Nephron progenitor cell (in vitro differentiated cells): ENCODE measurements around the gene ADARB2.

Source experiments
- DNase-seq: peaks from one replicate; pipeline ENCODE4 v3.0.0; 2021
- H3K27ac Mint-ChIP-seq: 2 replicates; pipeline ENCODE4 v1.8.0; 2021; ENCODE audit warnings: mild to moderate bottlenecking, moderate library complexity, mixed read lengths
- H3K27me3 Mint-ChIP-seq: 2 replicates; pipeline ENCODE4 v1.8.0; 2021; ENCODE audit warnings: mild to moderate bottlenecking, low read depth, mixed read lengths; ENCODE audit not compliant: poor library complexity
- H3K36me3 Mint-ChIP-seq: 2 replicates; pipeline ENCODE4 v1.8.0; 2021; ENCODE audit warnings: low read depth, mixed read lengths
- H3K4me1 Mint-ChIP-seq: 2 replicates; pipeline ENCODE4 v1.8.0; 2021; ENCODE audit warnings: mixed read lengths
- H3K4me3 Mint-ChIP-seq: 2 replicates; pipeline ENCODE4 v1.8.0; 2021; ENCODE audit warnings: mild to moderate bottlenecking, moderate library complexity, mixed read lengths
- H3K9me3 Mint-ChIP-seq: 2 replicates; pipeline ENCODE4 v1.8.0; 2021; ENCODE audit warnings: mild to moderate bottlenecking, moderate library complexity, mixed read lengths
- TF ChIP-seq, protein P1 (sequence below): fragments of 200-600 bp; sonication (generic); IDR thresholded peaks from 2 replicates; pipeline ENCODE4 v1.5.0; 2021; ENCODE audit warnings: antibody characterized with exemption

Gene ADARB2

DNA sequence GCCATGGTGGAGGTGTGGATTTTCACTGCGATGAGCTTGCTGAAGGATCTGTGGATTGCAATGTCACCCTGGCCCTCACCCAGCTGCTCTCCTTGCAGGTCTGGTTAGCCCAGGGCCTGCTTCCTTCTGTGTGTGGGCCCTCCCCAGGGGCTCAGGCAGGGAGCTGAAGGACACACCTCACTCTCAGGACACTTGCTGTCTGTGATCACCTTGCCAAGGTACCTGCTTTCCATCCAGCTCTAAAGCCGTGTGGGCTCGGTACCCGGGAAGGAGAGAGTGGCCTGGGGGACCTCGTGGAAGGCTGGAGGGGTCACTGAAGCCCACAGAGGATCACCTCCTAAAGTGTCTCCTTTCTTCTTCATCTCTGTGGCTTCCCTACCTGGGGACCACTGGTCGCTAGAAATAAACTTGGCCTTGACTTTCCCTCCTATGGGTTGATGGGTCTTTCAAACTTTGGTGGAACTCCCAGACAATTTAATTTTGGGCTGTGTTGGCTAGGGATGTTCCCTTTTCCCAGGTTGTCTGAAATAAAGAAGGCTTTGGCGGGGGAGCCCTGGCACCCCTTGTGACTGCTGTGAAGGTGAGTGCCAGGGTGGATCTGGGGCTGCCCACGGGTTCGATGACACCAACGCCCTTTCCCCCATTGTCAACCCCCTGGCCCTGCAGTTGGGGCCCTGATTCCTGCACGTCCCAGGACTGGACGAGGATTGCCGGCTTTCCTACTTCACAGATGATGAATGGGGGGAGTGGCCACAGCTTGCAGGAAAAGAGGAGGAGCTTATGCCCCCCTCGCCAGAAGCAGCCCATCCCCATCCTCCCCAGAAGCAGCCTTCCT, 331.0 kb downstream of the ADARB2 start:
- H3K4me1 Mint-ChIP-seq: peaks cover 6% of the 10 kb centered on the region
- H3K4me3 Mint-ChIP-seq: no peak overlapping the region
- DNase-seq: no peak
- no peak overlapping the region for H3K27ac Mint-ChIP-seq
- peaks cover 11% of the 10 kb centered on the region for H3K27me3 Mint-ChIP-seq
- TF ChIP-seq, protein P1, sequence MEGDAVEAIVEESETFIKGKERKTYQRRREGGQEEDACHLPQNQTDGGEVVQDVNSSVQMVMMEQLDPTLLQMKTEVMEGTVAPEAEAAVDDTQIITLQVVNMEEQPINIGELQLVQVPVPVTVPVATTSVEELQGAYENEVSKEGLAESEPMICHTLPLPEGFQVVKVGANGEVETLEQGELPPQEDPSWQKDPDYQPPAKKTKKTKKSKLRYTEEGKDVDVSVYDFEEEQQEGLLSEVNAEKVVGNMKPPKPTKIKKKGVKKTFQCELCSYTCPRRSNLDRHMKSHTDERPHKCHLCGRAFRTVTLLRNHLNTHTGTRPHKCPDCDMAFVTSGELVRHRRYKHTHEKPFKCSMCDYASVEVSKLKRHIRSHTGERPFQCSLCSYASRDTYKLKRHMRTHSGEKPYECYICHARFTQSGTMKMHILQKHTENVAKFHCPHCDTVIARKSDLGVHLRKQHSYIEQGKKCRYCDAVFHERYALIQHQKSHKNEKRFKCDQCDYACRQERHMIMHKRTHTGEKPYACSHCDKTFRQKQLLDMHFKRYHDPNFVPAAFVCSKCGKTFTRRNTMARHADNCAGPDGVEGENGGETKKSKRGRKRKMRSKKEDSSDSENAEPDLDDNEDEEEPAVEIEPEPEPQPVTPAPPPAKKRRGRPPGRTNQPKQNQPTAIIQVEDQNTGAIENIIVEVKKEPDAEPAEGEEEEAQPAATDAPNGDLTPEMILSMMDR: no peak
- no peaks in the 10 kb centered on the region for H3K9me3 Mint-ChIP-seq
- no peaks in the 10 kb centered on the region for H3K36me3 Mint-ChIP-seq

DNA sequence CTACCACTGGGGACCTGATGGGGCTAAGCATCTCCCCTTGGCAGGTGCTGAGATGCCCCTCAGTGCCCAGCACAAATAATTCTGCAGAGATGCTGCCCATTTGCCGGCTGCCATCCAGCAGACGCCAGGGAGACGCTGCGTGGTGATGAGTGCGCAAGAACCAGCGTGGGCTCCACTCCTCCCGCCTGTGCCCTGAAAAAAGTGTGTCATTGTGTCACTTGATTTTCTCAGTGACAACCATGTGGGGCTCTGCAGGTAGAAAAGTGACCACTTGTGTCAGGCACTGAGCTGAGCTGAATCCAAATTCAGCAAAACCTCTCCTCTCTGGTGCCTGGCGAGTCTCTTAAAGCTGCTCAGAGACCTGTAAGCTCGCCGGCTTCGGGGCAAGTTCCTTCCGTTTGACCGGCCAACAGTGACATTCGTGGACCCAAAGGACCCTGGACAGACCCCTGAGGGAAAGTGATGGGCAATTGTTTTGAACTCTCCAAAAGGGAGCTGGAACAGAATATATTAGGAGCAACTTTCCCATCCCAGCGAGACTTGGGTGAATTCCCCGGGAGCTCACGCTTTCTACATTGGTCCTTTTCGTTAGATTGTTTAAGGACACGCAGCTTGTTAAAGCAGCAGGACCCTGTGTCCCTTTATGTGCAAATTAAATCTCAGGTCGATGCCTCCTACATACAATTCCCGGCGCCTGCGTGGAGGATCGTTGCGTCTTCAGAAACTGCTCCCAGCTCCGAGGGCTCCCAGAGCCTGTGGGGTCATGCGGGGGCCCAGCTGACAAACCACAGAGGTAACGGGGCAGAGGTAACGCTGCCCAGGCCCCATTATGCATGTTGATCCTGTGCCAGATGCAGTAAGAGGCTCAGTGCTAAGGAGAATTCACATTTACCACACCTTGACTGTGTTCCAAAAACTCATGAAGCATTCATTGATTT, 332.7 kb downstream of the ADARB2 start:
- H3K36me3 Mint-ChIP-seq: no peaks in the 10 kb centered on the region
- H3K27ac Mint-ChIP-seq: no peak overlapping the region
- H3K4me3 Mint-ChIP-seq: no peak overlapping the region
- H3K27me3 Mint-ChIP-seq: peaks cover 11% of the 10 kb centered on the region
- TF ChIP-seq, protein P1: no peak
- peaks cover 20% of the 10 kb centered on the region for H3K4me1 Mint-ChIP-seq
- H3K9me3 Mint-ChIP-seq: no peaks in the 10 kb centered on the region
- DNase-seq: no peak

DNA sequence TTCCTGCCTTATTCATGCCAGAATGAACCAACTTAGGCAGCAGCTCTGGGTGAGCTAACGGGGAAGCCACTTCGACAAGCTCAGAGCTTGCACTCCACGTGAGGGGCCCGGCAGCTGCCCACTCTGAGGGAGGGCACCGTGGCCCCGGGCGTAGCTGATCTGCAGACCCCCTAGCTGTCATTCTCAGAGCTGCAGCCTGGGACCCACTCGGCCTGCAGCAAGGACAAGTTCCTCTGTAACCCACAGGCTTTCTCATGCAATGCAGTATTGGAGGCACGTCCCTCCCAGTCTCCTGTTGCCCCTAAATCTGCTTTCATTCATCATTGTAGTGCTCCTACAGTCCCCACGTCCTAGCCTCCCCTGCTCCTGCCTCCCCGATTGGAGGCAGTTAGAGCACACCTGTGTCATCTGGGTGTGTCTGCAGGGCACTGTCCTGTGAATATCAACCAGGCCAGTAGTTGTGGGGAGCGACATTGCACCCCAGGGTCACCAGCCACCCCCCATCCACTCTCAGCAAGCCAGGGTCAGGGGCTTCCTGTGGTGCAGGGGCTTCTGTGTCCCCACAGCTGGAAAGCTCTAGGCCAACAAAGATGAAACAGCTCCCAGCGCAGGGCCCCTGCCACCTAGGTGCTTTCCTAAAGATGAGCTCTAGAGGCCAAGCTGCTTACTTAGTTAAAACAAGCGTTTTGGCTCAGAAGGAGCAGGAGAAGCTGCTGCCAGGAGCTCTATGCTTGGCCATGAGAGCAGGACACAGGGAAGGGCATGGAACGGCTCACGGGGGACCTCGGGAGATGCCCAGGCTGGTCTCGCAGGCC, 333.6 kb downstream of the ADARB2 start:
- H3K4me1 Mint-ChIP-seq: peaks cover 25% of the 10 kb centered on the region
- H3K27me3 Mint-ChIP-seq: peaks cover 12% of the 10 kb centered on the region
- no peak overlapping the region for H3K27ac Mint-ChIP-seq
- no peak for DNase-seq
- no peaks in the 10 kb centered on the region for H3K9me3 Mint-ChIP-seq
- TF ChIP-seq, protein P1: peak; percentile 35
- H3K4me3 Mint-ChIP-seq: no peak overlapping the region
- H3K36me3 Mint-ChIP-seq: no peaks in the 10 kb centered on the region

DNA sequence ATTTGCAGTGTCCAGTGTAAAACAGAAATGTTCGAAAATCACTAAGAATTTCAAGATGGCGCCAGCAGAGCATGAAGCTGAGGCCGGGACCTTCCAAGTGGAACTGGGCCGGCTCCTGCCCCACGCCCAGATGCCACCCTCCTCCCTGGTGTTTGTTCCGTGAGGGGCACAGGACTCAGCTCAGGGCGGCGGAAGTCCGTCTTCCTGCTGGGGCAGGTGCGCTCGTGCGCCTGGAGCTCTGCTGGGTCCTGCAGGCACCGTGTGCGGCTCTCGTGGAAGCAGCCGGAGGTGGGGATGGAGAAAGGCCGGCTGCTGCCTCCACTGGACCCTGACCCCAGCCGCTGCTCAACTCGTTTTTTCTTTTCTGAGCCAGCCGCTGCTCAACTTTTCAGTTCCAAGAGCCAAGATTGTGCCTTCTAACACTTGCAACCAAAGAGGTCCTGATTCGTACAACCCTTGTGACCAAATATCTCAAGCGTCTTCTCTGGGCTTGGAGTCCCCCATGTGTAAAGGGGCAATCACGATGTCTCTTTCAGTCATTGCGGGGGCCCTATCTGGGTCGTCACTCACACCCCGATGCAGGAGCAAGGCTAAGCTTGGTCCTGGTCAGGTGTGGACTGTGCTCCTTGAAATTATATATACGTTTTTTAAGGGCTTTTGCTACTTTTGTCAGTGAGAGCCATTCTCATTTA, 334.4 kb downstream of the ADARB2 start:
- TF ChIP-seq, protein P1: no peak
- Mint-ChIP-seq H3K27me3 (peaks cover 17% of the 10 kb centered on the region), H3K4me1 (peaks cover 25% of the 10 kb centered on the region)

DNA sequence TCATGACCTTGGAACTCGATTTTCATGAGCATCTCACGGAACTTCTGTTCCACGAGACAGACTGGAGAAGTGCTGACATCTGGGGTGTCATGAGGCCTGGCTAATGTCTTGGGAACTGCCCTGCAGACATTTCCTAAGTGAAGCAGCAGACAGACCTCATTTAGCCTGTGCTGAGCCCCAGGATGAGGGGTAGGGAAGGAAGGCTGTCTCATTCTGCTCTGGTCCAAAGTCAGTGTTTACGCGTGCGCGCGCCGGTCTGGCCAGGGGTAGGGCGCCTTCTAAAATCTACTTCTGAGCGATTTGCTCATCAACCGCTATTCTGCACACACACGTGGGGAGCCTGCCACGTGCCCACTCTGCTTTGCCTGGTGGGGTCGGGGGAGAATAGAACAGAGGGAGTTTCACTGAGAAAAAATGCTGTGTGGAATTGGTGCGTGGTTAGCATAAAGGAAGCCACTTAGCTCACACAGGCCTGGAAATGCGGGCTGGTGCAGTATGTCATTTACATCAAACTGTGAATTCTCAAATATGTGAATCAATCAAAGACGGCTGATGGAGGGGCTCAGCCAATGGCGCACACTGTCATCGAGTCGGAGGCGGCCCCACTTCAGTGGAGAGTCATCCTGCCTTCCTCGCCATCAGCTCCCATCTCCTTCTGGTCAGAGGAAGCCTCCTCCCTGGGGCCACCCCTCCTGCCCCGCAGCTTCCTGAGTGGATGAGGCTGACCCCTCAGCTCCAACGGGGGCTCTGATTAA, 335.1 kb downstream of the ADARB2 start:
- Mint-ChIP-seq H3K4me3 (no peak overlapping the region), H3K9me3 (no peaks in the 10 kb centered on the region), H3K4me1 (peaks cover 22% of the 10 kb centered on the region), H3K36me3 (no peaks in the 10 kb centered on the region), H3K27ac (no peak overlapping the region), H3K27me3 (peaks cover 13% of the 10 kb centered on the region)
- TF ChIP-seq, protein P1: no peak
- no peak for DNase-seq

More for the DNA sequence above, 334.4 kb downstream of the ADARB2 start:
- Mint-ChIP-seq H3K4me3 (no peak overlapping the region), H3K36me3 (no peaks in the 10 kb centered on the region), H3K9me3 (no peaks in the 10 kb centered on the region), H3K27ac (no peak overlapping the region)
- DNase-seq: no peak
